Gastroesophageal sphincter (tissue), 3 donors: ENCODE results near the gene MPP2.

ENCODE experiments used
- CTCF ChIP-seq, 4 experiments: fragments of 200-600 bp in 2 of 4; fragments of 450-650 bp in 2 of 4; sonication (generic) in 1 of 4; IDR thresholded peaks; one replicate each; pipeline ENCODE4 v1.5.1; 2017 to 2019; ENCODE audit warnings: antibody characterized with exemption in 4 of 4, mild to moderate bottlenecking in 2 of 4, moderate library complexity in 2 of 4
- POLR2AphosphoS5 ChIP-seq: sonication (generic); formaldehyde crosslinking; IDR thresholded peaks from one replicate; pipeline ENCODE4 v1.6.1; 2017; ENCODE audit warnings: antibody characterized with exemption

DNA sequence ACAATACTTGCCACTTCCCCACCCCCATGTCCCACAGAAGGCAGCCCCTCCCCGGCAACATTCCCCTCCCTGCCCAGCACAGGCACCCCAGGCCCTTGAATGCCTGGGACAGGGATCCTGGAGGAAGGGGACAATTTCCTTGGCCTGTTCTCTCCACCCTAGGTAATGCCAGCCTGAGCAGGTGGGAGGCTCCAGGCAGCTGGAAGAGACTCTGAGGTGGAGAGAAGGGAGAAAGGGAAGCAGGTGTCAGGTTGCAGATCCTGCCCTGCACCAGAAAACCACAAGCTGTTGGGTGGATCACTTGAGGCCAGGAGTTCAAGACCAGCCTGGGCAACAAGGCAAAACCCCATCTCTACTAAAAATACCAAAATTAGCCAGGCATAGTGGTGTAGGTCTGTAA lies 8.9 kb downstream of the MPP2 start:
- no peak for TF ChIP-seq CTCF (IDR thresholded peaks at IDR 0.05)
- TF ChIP-seq POLR2AphosphoS5, result no peak
